ENCODE data around the gene TEX48.

The TEX48 gene

DNA sequence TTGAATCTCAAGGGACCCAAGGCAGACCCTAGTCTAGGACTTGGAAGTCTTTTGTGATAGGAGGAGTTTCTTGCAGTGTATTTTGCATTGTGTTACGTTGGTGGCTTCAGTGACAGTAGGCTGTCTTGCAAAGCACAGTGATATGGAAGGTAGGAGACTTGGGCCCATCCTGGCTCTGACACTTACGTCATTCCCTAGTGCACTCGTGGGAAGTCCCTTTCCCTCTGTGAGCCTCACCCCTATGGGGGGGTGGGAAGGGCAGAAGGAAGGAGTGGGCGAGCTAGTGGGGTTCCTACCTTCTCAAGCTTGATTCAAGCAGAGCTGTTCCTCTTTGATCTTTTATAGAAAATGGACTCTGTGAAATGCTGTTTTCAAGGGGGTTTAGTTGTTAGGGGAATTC lies 15.1 kb downstream of the TEX48 start:
- DNase-seq (ENCODE audit: low spot score) = no peak

- DNase-seq (ENCODE audit: low spot score) = no peak
These were observed 15.6 kb downstream of the TEX48 start for GRCh38 chr9:114666401-114666800.

GRCh38 chr9:114664181-114664580 lies 17.8 kb downstream of the TEX48 start:
- no peak for DNase-seq (ENCODE audit: low spot score)

DNA sequence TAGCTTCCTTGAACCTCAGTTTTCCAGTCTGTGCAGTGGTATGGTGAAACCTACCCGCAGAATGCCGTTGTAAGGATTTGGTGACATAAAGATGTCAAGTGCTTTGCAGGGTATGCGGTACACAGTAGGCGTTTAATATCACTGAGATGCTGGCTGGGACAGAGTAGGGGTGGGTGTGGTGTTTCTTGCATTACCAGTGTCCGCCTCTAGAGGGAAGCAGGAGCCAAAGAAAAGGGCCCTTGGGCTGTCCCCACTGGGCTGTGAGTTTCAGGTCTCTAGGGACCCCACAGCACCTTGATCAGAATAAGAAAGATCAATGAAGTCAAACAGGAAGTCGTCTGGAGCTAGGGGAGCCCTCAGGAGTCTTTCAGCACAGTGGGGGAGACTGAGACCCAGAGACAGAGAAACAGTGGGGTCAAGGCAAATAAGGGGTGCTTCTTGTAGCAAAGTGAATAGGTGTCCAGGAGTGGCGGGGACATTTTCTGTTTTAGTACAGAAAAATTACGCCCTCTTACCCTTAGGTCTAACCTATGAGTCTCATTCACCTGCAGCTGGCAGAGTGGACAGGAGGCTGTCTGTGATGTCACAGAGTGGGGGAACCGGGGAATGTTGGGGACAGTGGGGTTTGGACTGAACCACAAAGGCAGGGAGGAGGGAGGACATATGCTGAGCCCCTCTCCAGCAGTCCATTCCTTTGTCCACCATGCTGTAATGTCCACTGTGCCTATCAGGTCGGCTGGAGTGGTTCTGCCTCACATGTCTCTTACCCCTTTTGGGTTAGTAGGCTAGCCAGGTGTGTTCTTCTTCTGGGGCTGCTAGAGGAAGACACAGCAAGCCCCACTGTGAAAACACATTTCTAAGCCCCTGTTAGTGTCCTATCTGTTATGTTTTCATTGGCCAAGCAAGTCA lies 19.7 kb downstream of the TEX48 start:
- DNase-seq (ENCODE audit: low spot score) = peak; percentile 74

DNA sequence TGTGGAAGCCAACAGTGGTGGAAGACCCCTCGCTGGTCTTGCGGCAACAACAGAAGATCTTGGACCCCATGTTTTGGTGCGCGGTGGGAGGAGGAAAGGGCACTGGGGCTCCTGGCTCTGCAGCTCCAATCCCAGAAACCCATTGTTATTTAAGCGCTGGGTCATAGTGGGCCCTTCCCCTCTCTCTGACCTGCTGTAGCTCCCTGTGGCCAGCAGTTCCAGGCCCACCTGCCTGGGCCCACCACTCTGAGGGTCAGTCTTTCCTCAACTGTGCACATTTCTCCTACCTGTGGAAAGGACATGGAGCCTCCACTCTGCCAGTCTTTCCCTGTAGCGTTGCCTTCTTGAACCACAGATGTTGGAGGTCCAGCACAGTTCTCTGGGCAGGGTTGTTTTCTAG lies 24.3 kb downstream of the TEX48 start, which contains the start of gene TEX53:
Gene TEX53, minus strand, starts transcription at position 101 of the 400 bp plus-strand sequence. Its CDS starts 31 bp downstream, at position 70.
- no peak for DNase-seq (ENCODE audit: low spot score)

DNA sequence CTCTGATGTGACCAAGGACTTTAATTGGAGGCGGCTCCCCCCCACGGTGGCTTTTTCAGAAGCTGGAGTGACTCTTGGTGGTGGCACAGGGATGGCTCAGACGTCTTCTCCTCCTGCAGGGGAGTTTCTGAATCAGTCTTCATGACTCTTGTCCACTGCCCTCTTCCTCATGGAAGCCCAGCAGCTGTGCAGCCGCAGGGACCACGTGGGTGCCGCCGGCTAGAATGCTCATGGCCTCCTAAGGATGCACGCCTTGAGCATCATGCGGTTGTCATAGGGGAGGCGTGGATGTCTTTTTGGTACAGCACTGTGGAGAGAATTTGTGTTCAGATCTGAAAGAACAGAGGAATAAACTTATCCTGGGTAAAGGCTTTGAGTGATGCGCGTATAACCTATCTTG lies 25.7 kb downstream of the TEX48 start:
- no peak for DNase-seq (ENCODE audit: low spot score)

- no peak for DNase-seq (ENCODE audit: low spot score)
These were observed 26.3 kb downstream of the TEX48 start for GRCh38 chr9:114655689-114656088.

DNA sequence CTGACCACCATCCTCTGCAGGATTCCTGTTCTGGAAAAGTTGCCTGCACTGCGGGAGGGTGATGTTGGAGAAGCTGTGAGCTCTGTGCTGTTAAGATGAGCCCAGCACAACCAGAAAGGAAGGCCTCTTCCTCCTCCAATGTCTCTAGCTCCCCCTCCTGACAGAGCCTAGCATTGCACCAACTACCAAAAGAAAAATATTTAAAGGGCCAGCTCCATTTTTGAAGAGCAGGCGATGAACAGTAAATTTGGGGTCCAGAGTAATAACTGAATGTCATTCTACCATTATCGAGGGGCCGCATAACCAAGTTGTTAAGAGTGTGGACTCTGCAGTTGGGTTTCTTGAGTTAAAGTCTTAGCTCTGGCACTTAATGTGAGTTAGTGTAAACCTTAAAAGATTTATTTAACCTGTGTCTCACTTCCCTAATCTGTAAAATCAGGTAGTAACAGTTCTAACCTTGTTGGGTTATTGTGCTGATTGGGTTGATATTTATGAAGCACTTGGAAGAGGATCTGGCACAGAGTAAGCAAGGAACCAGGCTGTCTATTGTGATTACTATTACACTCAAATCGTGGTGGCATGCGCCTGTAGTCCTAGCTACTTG lies 28.3 kb downstream of the TEX48 start:
- DNase-seq (ENCODE audit: low spot score) = peak; percentile 89

DNA sequence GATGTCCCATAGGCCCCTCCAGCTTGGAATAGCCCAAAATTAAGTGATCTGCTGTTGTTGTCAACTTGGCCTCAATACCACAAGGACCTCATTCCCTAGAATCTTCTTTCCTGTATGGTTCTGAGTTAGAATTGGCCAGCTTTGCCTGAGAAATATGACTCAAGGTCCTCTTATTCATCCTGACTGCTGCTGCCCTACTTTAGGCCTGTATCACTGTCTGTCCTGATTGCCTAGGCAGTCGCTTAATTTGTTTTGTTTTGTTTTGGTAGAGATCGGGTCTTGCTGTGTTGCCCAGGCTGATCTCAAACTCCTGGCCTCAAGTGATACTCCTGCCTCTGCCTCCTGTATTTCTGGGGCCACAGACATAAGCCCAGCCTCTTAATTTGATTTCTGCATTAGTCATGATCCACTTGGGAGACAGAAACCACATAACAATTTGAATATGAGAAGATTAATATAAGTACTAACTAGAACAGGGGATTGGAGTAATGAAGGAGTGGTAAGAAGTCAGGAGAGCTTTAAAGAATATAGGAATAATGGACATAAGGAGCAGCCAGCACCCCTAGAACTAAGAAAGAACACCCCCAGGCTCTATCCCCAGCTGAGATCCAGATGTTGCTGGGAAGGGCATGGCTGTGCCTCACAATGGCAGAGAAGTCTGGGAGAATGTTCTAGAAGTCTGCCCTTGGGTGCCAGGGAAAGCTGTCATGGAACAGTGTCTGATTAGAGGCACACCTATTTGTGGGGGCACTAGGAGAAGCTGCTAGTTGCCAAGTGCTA lies 29.0 kb downstream of the TEX48 start:
- no peak for DNase-seq (ENCODE audit: low spot score)

DNA sequence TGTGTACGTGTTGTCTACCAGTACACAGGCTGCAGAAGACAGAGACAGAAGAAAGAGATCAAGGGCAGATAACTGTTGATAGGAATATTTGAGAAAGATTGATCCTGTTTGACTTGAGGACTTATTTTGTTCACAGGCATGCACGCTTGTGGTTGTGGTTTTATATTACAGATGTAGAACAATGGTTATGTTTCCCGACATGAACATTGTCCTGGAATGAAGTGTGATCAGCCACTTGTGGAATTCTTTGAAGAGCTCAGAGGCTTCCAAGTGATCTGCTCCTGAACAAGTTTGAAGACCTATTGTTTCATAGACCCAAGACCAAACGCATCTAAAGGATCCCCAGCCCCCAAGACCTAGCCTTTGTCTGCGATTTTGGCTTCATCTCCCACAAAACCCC lies 38.1 kb downstream of the TEX48 start:
- no peak for DNase-seq (ENCODE audit: low spot score)

DNA sequence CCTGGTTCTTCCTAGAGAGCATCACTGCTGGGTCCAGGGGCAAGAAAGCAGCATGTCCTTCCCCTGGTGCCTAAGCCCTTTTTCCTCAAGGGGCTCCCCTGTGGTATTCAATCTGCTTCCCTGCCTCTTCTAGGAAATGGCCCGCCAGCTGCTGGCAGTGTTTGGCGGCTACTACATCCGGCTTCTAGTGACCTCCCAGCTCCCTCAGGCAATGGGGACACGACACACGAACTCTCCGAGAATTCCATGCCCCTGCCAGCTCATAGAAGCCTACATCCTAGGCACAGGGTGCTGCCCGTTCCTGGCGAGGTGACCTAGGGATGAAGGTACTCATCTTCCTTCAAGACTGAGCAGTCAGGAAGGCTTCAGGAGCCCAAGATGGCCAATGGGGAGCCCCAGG lies 39.0 kb downstream of the TEX48 start:
- no peak for DNase-seq (ENCODE audit: low spot score)

GRCh38 chr9:114641967-114642366 lies 40.0 kb downstream of the TEX48 start:
- no peak for DNase-seq (ENCODE audit: low spot score)

GRCh38 chr9:114638404-114638803 lies 43.6 kb downstream of the TEX48 start:
- no peak for DNase-seq (ENCODE audit: low spot score)

DNA sequence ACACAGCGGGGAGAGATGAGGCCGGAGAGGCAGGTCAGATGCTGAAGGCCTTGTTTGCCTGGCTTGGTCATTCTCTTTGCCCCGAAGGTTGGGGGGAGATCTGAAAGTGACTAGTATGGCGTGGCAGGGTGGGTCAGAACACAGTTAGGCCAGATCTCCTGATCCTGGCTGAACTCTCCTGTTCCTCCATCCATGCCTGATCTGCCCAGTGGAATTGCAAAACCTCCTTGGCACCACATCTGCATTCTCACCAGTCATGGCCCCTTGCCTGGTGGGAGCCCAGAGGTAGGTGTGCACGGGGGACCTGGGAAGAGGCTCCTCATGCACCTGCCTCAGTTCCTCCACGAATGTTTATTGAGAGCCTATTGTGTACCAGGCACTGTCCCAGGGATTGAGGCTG lies 47.6 kb downstream of the TEX48 start:
- no peak for DNase-seq (ENCODE audit: low spot score)

DNA sequence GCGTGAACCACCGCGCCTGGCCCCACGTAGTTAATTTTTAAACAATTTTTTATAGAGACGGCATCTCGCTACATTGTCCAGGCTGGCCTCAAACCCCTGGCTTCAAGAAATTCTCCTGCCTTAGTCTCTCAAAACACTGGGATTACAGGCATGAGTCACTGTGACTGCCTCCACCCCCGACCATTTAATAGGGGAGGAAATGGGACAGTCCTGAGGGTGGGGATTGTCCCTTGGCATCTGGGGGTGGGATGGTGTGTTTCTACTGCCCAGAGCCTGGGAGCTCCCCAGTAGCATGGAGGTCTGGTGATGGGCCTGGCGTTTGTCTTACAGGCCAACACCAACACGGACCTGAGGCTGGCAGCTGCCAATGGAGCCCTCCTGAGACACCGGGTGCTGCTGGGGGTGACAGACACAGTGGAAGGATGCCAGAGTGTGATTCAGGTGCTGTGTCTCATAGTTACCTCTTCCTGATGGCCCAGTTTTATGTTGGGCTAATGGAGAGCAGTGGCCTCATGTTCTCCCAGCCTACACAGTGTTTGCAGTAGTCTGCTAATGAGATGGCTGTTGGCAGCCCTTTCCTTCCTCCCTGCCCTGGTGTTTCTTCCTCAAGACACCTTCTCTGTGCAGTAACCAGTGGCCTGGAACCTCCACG lies 48.4 kb downstream of the TEX48 start:
- DNase-seq (ENCODE audit: low spot score) = no peak

DNA sequence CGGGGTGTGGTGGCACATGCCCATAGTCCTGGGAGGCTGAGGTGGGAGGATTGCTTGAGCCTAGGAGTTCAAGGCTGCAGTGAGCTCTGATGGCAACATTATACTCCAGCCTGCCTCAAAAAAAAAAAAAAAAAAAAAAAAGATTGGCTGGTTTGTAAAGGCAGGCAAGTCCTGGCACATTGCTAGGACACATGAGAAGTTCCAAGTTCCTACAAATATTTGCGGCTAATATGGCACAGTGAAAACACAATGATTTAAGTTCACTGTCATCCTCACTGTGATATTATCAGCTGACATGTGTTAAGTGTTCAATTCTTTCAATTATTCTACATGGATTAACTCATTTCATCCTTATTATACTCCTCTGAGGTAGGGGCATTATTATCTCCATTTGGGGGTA lies 50.8 kb downstream of the TEX48 start:
- no peak for DNase-seq (ENCODE audit: low spot score)

DNA sequence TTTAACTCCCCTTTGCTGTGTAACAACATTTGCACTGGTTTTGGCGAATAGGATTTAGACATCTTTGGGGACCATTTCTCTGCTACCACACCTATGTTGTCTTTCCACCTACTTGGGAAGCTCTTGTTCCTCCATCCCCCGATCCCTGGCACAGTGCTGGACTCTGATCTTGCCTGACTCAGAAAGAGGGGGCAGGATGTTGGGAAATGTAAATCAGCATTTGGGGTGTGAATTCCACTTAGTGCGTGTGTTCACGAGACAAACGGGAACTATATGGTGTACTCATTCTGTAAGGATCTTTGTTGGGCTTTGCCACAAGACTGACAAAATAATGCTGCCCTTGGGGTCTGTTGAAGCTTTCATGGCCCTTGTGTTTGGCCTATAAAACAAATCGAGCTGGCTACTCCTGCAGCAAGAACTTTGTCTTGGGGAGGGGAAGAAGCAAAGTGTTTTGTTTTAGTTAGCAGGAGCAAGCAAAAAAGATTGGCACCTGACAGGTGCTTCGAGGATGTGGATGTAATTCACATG lies 52.4 kb downstream of the TEX48 start:
- no peak for DNase-seq (ENCODE audit: low spot score)

GRCh38 chr9:114627553-114627952 lies 54.4 kb downstream of the TEX48 start:
- DNase-seq (ENCODE audit: low spot score) = no peak

DNA sequence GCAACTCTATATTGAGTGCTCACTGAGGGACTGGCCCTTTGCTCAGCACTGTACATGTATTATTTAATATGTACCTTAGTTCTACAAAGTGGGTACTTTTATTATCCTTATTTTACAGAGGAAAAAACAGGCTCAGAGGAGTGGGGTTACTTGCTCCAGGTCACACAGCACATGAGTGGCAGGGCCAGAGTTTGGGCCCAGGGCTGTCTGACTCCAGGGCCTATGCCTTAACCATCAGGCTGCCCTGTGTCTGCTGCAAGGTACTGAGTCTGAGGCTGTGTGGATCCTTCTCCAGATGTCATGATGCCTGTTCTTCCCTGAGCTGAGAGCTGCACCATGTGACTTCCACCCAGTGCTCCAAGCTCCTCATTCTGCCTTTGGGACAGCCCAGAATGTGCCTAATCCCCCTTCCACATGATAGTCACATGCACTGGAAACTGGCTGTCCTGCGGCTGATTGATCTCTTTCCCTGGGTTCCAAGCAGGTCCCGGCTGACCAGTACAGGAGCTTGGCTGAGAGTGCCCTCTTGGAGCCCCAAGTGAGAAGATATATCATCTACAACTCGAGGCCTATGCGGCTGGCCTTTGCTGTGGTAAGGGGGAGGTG lies 55.5 kb downstream of the TEX48 start:
- DNase-seq (ENCODE audit: low spot score) = no peak

DNA sequence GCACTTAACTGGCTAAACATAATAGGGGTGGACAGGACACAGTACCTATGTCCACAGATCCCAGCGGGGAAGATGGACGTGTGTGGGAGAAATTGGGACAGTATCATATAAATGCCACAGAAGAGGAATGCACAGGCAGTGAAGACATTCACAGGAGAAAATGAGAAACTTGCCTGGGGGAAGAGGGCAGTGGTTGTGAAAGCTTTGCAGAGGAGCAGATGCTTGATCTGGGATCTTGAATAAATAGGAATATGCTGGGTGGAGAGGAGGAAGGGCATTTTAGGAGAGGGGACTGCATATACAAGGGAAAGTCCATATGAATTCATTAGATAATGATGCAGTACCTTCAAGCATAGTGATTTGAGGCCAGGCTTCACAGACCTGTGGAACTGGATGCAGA lies 57.3 kb downstream of the TEX48 start:
- no peak for DNase-seq (ENCODE audit: low spot score)

DNA sequence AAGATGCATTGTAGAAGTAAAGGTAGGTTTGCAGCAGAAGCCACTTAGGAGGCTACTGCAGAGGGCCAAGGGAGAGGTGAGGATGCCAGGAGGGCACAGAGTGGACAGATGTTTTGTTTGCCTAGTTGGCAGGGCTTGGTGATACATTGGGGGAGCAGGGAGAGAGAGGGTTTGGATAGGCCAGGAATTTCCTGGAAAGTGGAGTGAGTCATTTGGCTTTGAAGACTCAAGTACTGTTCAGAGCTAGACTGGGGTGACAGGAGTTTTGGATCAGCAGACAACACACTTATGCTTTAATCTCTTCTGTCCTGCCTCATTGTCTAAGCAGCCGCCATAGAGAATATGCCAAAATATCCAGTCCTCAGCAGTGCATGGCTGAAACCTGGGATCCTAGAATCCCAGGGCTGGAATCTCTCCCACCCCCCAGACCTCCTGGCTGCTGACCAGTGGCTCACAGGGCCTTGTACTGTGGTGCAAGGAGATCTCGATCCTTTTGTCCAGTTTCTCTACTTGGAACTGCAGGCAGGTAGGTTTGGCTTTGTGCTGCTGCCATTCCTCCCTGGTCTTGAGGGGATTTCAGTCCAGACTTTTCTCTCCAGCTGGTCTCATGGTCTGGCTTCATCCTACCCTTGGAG lies 59.9 kb downstream of the TEX48 start:
- DNase-seq (ENCODE audit: low spot score) = no peak

All from NAMALWA (cell line).